Measurements from ENCODE around the gene LOXHD1. TPM values are rescaled to one million over a fixed set of nuclear protein-coding genes. Genes with fewer than 3 reads are reported as not detected.

LOXHD1 gene
- total RNA-seq, 6 donors from 2014 or later = 0.30 to 7.3 (median 1.00) TPM

- H3K27me3 ChIP-seq = no peaks in the 10 kb centered on the region
- WGBS, 2 donors = 58 to 100% methylated on average over 1 to 3 of the region's 3 CpGs
- no peak overlapping the region for H3K4me3 ChIP-seq
- H3K4me1 ChIP-seq = no peaks in the 10 kb centered on the region
- no peaks in the 10 kb centered on the region for H3K9me3 ChIP-seq
- TF ChIP-seq POLR2AphosphoS5 (IDR thresholded peaks at IDR 0.05) (no peak), POLR2A (IDR thresholded peaks at IDR 0.05) (no peak), CTCF (IDR thresholded peaks at IDR 0.05) (no peak), EP300 (IDR thresholded peaks at IDR 0.05) (no peak)
- H3K36me3 ChIP-seq = no peaks in the 10 kb centered on the region
- ATAC-seq (ENCODE audit: low FRiP score in 2 of 2) = no peak
- H3K27ac ChIP-seq = no peak overlapping the region
- DNase-seq = no peak
Observed at GRCh38 chr18:46538376-46538775, 118.6 kb downstream of the LOXHD1 start.

GRCh38 chr18:46536215-46536874 lies 120.7 kb downstream of the LOXHD1 start:
- no peak for ATAC-seq (ENCODE audit: low FRiP score in 2 of 2)

GRCh38 chr18:46531482-46531881 lies 125.5 kb downstream of the LOXHD1 start:
- no peak for ATAC-seq (ENCODE audit: low FRiP score in 2 of 2)
- no peaks in the 10 kb centered on the region for H3K36me3 ChIP-seq
- TF ChIP-seq POLR2A (IDR thresholded peaks at IDR 0.05) = no peak
- no peak for TF ChIP-seq EP300 (IDR thresholded peaks at IDR 0.05)
- no peak for TF ChIP-seq POLR2AphosphoS5 (IDR thresholded peaks at IDR 0.05)
- no peak for TF ChIP-seq CTCF (IDR thresholded peaks at IDR 0.05)
- H3K27ac ChIP-seq = no peak overlapping the region
- 73 to 95% methylated on average over 2 of the region's 2 CpGs for WGBS, 2 donors
- H3K4me3 ChIP-seq = no peak overlapping the region
- DNase-seq = no peak
- no peaks in the 10 kb centered on the region for H3K27me3 ChIP-seq
- no peaks in the 10 kb centered on the region for H3K9me3 ChIP-seq
- no peaks in the 10 kb centered on the region for H3K4me1 ChIP-seq

More at GRCh38 chr18:46536215-46536874, 120.7 kb downstream of the LOXHD1 start:
- Histone ChIP-seq H3K4me3 (no peak overlapping the region), H3K27me3 (no peaks in the 10 kb centered on the region), H3K27ac (no peak overlapping the region), H3K9me3 (no peaks in the 10 kb centered on the region), H3K36me3 (no peaks in the 10 kb centered on the region), H3K4me1 (no peaks in the 10 kb centered on the region)
- 76 to 85% methylated on average over 11 of the region's 11 CpGs for WGBS, 2 donors
- TF ChIP-seq CTCF (IDR thresholded peaks at IDR 0.05) (no peak), POLR2AphosphoS5 (IDR thresholded peaks at IDR 0.05) (no peak), POLR2A (IDR thresholded peaks at IDR 0.05) (no peak), EP300 (IDR thresholded peaks at IDR 0.05) (no peak)
- no peak for DNase-seq

GRCh38 chr18:46528037-46528436 lies 129.0 kb downstream of the LOXHD1 start:
- no peak overlapping the region for H3K4me3 ChIP-seq
- H3K9me3 ChIP-seq = no peaks in the 10 kb centered on the region
- H3K27ac ChIP-seq = no peak overlapping the region
- H3K36me3 ChIP-seq = no peaks in the 10 kb centered on the region
- DNase-seq = no peak
- WGBS, 2 donors = 78 to 85% methylated on average over 3 of the region's 3 CpGs
- H3K27me3 ChIP-seq = no peaks in the 10 kb centered on the region
- H3K4me1 ChIP-seq = no peaks in the 10 kb centered on the region
- no peak for ATAC-seq (ENCODE audit: low FRiP score in 2 of 2)
- TF ChIP-seq CTCF (IDR thresholded peaks at IDR 0.05) = no peak
- no peak for TF ChIP-seq POLR2A (IDR thresholded peaks at IDR 0.05)
- TF ChIP-seq POLR2AphosphoS5 (IDR thresholded peaks at IDR 0.05) = no peak

GRCh38 chr18:46519870-46520269 lies 137.2 kb downstream of the LOXHD1 start:
- Histone ChIP-seq H3K4me1 (no peaks in the 10 kb centered on the region), H3K27me3 (no peaks in the 10 kb centered on the region), H3K27ac (no peak overlapping the region), H3K4me3 (no peak overlapping the region), H3K9me3 (no peaks in the 10 kb centered on the region), H3K36me3 (no peaks in the 10 kb centered on the region)
- peak in 1 of 2 donors; percentile 24 for DNase-seq
- 81 to 85% methylated on average over 6 to 7 of the region's 7 CpGs for WGBS, 2 donors
- TF ChIP-seq EP300 (IDR thresholded peaks at IDR 0.05) (no peak), POLR2AphosphoS5 (IDR thresholded peaks at IDR 0.05) (no peak), CTCF (IDR thresholded peaks at IDR 0.05) (no peak), POLR2A (IDR thresholded peaks at IDR 0.05) (no peak)
- no peak for ATAC-seq (ENCODE audit: low FRiP score in 2 of 2)
